Hematopoietic multipotent progenitor cell treated with erythropoietin and hydrocortisone succinate and interleukin-3 and kit ligand, for 15 days (in vitro differentiated cells): ENCODE results near the gene ERGIC1.
A peak's percentile ranks its signal among the peaks of the same experiment; 100 is the strongest.

Experiments used
- DNase-seq: peaks from one replicate; pipeline ENCODE4 v3.0.0-alpha.2; 2015; ENCODE audit warnings: low spot score

Gene ERGIC1

GRCh38 chr5:172950176-172950965, 116.3 kb downstream of the ERGIC1 start:
- DNase-seq, result no peak

- no peak for DNase-seq
Measured at GRCh38 chr5:172951371-172952033, 117.5 kb downstream of the ERGIC1 start.

GRCh38 chr5:172952034-172952511, 118.0 kb downstream of the ERGIC1 start:
- no peak for DNase-seq

DNA sequence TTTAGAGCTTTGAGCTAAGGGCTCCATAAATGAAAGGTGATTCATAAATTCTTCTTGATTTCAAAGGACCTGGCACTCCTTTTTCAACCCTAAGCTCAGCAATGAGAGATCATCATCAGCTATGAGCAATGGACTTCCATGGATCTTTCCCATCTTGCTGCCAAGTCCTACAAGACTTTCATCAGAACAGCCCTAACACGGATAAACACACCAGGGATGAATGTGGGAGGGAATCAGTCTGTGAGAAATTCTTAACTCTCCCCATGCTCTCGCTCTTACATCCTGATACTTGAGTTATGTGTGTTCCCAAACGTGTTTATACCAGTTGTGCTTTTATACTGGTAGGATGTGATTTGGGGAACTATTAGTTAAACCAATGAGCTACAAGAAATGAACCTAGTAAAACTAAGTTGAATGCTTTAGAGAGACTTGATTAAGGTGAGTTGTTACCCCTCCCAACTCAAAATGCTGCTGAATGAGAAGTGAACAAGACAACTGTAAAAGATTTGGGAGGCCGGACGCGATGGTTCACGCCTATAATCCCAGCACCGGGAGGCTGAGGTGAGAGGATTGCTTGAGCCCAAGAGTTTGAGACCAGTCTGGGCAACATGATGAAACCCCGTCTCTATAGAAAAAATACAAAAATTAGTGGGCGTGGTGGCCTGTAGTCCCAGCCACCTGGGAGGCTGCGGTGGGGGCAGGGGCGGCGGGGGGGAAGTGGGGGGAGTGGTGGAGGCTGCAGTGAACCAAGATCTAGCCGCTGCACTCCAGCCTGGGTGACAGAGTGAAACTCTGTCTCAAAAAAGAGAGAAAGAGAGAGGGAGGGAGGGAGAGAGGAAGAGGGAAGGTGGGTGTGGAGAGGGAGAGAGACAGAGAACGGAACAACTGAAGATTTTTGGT, 120.0 kb downstream of the ERGIC1 start:
- no peak for DNase-seq

DNA sequence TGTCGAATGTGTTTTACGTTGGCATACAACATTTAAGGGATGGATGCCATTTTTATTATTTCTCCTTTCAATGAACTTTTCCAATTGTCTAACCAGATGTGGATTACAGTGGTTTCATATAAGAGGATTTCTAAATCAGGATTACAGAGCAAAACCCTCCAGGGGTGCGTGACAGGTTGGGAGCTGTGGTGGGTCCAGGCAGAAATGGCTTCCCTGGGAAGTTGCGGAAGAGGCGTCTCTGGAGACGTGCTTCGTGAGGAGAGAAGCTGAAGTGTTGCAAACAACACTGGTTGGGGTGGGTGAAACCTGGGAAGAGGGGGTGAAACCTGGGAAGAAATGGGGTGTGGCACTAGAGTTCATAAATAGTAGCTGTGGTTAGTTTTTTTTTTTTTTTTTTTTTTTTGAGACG, 120.7 kb downstream of the ERGIC1 start:
- no peak for DNase-seq

DNA sequence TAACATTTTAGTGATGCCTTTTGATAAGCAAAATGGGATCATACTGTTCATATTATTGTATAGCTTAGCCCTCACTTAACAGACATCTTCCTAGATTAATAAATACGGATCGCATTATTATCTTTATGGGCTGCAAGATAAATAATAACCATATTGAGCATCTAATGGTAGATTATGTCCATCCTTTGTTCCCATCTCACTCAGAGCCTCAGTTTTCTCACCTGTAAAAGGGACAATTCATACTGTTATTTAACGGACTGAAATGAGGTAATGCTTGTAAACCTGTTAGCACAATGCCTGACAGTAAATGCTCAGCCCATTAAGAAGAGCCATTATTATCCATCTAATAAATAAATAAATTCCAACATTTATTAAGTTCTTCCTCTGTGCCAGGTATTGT, 122.2 kb downstream of the ERGIC1 start:
- no peak for DNase-seq

DNA sequence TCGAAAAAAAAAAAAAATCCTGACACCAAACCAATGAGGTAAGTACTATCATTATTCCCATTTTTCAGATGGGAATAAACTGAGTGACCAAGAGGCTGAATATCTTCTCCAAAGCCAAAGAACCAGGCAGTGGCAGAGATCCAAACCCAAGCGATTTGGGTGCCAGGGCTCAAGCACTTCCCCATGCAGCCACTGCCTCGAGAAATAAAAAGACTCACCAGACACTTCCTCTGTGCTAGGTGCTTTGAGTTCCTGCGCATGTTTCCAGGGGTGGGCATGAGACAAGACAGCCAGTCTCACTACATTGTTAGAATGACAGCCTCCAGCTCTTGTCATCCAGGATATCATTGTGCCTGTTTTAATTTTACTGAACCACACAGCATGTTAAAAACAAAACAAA, 122.9 kb downstream of the ERGIC1 start:
- DNase-seq, result no peak

- no peak for DNase-seq
Measured at GRCh38 chr5:172957458-172957857, 123.4 kb downstream of the ERGIC1 start.

GRCh38 chr5:172958331-172959046, 124.4 kb downstream of the ERGIC1 start:
- peak; percentile 69 for DNase-seq

- no peak for DNase-seq
Measured at GRCh38 chr5:172959824-172960799, 126.1 kb downstream of the ERGIC1 start.

DNA sequence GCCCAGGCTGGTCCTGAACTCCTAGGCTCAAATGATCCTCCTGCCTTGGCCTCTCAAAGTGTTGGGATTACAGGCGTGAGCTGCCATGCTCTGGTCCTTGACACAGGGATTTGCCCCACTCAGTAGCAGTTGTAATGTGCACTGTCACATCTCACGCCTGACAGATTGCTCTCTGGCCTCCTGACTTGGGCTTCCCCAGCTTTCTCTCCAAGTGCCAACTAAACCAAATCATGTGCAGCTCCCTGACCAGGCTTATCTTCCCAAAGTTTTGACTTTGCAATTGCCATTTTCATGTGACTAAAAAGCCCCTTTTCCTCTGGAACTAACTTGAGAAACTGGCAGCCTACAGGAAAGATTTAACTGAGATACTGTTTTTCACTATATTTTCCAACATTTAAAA, 135.9 kb downstream of the ERGIC1 start:
- no peak for DNase-seq

- DNase-seq, result no peak
Measured at GRCh38 chr5:172971482-172971881, 137.4 kb downstream of the ERGIC1 start.

DNA sequence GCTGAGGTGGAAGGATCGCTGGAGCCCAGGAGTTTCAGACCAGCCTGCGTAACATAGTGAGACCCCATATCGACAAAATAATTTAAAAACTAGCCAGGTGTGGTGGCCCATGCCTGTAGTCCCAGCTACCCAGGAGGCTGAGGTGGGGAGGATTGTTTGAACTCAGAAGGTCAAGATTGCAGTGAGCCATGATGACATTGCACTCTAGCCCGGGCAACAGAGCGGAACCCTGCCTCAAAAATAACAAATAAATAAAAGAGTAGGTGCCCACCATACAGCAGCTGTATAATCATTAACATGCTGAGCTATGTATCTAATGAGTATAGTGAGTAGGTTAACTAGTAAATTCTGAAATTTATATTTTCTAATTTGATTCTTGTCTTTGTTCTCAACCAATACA, 138.5 kb downstream of the ERGIC1 start:
- DNase-seq, result no peak

DNA sequence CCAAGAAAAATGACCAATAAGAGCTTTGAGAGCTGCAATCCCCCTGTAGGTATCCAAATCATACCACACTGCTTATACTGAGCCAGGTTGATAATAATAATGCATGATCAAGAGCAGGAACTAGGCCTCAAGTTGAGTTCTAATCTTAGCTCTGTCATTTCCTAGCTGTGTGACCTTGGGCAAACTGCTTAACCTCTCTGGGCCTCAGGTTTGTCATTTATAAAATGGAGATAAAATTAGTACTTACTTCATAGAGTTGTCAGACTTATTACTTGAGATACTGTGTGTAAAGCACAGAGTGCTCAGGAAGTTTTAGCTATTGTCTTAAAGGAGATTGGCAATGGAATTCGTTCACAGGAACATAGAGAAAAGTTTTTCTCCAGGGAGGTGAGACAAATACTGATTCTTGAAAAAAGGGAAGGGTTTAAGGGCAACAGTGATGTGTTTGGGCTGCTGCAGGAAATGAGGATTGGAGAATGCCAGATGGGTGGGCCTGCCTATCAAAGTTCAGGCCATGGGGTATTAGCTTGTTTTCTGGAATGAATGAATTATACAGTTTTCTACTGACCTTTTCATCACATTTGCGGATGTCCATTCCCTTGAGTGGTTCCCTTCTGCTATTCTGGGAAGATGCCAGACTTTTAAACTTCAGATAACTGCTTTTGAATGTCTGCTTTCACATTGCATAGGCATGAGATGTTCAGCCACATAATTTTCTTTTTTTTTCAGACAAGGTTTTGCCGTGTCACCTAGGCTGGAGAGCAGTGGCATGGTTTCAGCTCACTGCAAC, 139.3 kb downstream of the ERGIC1 start:
- no peak for DNase-seq

GRCh38 chr5:172973931-172974330, 139.9 kb downstream of the ERGIC1 start:
- DNase-seq, result no peak

DNA sequence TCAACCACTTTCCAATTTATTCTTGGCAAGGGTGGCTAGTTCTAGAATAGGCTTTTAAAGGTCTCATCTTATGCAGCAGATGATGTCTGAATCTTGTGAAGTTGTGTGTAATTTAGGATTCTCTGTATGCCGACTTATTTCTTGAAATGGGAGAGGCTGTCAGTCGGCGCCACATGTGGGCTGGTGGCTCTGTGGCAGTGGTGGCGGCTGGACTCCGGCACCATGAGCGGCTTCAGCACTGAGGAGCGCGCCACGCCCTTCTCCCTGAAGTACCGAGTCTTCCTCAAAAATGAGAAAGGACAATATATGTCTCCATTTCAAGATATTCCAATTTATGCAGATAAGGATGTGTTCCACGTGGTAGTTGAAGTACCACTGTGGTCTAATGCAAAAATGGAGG, 141.2 kb downstream of the ERGIC1 start:
- DNase-seq, result no peak

- DNase-seq, result no peak
Measured at GRCh38 chr5:172979778-172980177, 145.7 kb downstream of the ERGIC1 start.

- no peak for DNase-seq
Measured at GRCh38 chr5:172981931-172982330, 147.9 kb downstream of the ERGIC1 start.

GRCh38 chr5:172983542-172984243, 149.6 kb downstream of the ERGIC1 start, which contains the start of gene ATP6V0E1:
Gene ATP6V0E1, plus strand, starts transcription at chr5:172983771. Its CDS starts 90 bp downstream, at chr5:172983861.
- DNase-seq, result peak; percentile 91
